Measurements from ENCODE around the gene ESRRA.

DNA sequence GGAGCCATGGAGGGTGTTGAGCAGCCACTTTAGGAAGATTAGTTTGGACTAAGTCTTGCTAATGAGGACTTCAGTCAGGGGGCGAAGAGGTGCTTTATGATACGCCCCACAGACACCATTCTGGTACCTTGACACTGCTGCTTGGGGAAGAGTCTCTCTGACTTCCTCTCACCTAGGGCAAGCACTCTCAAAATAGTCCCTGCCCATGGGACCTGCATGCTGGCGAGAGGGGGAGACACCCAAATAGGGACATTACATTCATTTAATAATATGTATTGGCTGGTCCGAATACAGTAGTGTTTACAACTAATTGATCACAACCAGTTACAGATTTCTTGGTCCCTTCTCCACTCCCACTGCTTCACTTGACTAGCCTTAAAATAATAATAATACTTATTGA lies 9.6 kb upstream of the ESRRA start:
- no peak for TF ChIP-seq POLR2A (IDR thresholded peaks at IDR 0.05)
- TF ChIP-seq CTCF (IDR thresholded peaks at IDR 0.05): no peak

Measured in tibial nerve (tissue), 3 donors.